ENCODE measurements around the gene PRUNE2. TPM values are rescaled to one million over a fixed set of nuclear protein-coding genes. Genes with fewer than 3 reads are reported as not detected.
A peak's percentile ranks its signal among the peaks of the same experiment; 100 is the strongest.

The PRUNE2 gene
- total RNA-seq, 1 donor from 2014 or later = 0.63 TPM

DNA sequence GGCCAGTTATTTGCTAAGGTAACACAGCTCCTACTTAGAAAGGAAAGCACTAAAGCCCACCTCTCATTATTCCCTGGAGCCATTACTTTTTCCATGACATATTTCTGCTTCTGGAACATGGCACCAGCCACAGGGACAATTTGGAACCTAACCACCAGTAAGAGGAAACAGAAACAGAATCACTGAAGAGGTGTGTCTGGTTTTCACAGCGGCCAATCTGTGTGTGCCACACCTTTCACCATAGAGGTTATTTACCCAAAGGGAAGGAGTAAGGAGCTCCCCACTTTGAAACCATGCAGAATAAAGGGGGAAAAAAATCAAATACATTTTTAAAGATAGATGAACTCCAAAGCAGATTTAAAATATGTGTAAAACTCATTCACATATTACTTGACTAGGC lies 21.1 kb downstream of the PRUNE2 start:
- TF ChIP-seq, protein P1, sequence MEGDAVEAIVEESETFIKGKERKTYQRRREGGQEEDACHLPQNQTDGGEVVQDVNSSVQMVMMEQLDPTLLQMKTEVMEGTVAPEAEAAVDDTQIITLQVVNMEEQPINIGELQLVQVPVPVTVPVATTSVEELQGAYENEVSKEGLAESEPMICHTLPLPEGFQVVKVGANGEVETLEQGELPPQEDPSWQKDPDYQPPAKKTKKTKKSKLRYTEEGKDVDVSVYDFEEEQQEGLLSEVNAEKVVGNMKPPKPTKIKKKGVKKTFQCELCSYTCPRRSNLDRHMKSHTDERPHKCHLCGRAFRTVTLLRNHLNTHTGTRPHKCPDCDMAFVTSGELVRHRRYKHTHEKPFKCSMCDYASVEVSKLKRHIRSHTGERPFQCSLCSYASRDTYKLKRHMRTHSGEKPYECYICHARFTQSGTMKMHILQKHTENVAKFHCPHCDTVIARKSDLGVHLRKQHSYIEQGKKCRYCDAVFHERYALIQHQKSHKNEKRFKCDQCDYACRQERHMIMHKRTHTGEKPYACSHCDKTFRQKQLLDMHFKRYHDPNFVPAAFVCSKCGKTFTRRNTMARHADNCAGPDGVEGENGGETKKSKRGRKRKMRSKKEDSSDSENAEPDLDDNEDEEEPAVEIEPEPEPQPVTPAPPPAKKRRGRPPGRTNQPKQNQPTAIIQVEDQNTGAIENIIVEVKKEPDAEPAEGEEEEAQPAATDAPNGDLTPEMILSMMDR (conservative IDR thresholded peaks at IDR 0.05; ENCODE audit: low read depth, low read length) = no peak
- no peak for DNase-seq (ENCODE audit: low read depth)
- no peak overlapping the region for H3K4me3 ChIP-seq (ENCODE audit: low read depth, low read length)

- no peak for DNase-seq (ENCODE audit: low read depth)
- no peak overlapping the region for H3K4me3 ChIP-seq (ENCODE audit: low read depth, low read length)
- TF ChIP-seq, protein P1 (conservative IDR thresholded peaks at IDR 0.05; ENCODE audit: low read depth, low read length) = no peak
Measured at GRCh38 chr9:76883341-76883855, 22.5 kb downstream of the PRUNE2 start.

- H3K4me3 ChIP-seq (ENCODE audit: low read depth, low read length) = no peak overlapping the region
- TF ChIP-seq, protein P1 (conservative IDR thresholded peaks at IDR 0.05; ENCODE audit: low read depth, low read length) = no peak
- no peak for DNase-seq (ENCODE audit: low read depth)
Measured at GRCh38 chr9:76882686-76883085, 23.2 kb downstream of the PRUNE2 start.

- no peak for DNase-seq (ENCODE audit: low read depth)
- TF ChIP-seq, protein P1 (conservative IDR thresholded peaks at IDR 0.05; ENCODE audit: low read depth, low read length) = no peak
- no peak overlapping the region for H3K4me3 ChIP-seq (ENCODE audit: low read depth, low read length)
Measured at GRCh38 chr9:76880210-76880609, 25.7 kb downstream of the PRUNE2 start.

DNA sequence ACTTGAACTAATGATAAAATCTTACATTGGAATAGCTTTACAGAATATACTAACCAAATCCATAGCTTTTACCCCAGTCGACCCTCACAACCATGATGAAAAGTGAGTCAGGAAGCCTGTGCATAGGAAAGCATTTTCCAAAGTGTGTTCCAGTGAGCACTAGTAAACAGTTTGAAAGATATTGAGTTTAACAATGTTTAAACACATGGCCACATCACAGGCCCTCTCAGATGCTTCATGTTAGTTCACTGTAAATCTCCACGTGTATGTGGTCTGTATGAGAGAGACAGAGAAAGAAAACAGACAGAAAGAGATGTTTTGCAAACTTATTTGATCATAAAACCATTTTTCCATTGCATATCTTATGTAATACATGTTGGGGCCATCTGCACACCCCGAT lies 27.0 kb downstream of the PRUNE2 start:
- TF ChIP-seq, protein P1 (conservative IDR thresholded peaks at IDR 0.05; ENCODE audit: low read depth, low read length) = no peak
- H3K4me3 ChIP-seq (ENCODE audit: low read depth, low read length) = no peak overlapping the region

GRCh38 chr9:76877961-76878360 lies 28.0 kb downstream of the PRUNE2 start:
- TF ChIP-seq, protein P1 (conservative IDR thresholded peaks at IDR 0.05; ENCODE audit: low read depth, low read length) = no peak
- H3K4me3 ChIP-seq (ENCODE audit: low read depth, low read length) = no peak overlapping the region
- no peak for DNase-seq (ENCODE audit: low read depth)

More for the DNA sequence above, 27.0 kb downstream of the PRUNE2 start:
- no peak for DNase-seq (ENCODE audit: low read depth)

GRCh38 chr9:76876098-76876497 lies 29.8 kb downstream of the PRUNE2 start:
- peak; percentile 45 for DNase-seq (ENCODE audit: low read depth)
- TF ChIP-seq, protein P1 (conservative IDR thresholded peaks at IDR 0.05; ENCODE audit: low read depth, low read length) = no peak

More at GRCh38 chr9:76876098-76876497, 29.8 kb downstream of the PRUNE2 start:
- H3K4me3 ChIP-seq (ENCODE audit: low read depth, low read length) = no peak overlapping the region

All from epithelial cell of proximal tubule (primary cell).